ENCODE results near the gene CDKAL1. TPM values are rescaled to one million over a fixed set of nuclear protein-coding genes. Genes with fewer than 3 reads are reported as not detected.

Gene CDKAL1
- total and polyA plus RNA-seq, 8 donors: 3.4 to 36.7 (median 10.4) TPM

- H3K27me3 ChIP-seq: no peaks in the 10 kb centered on the region
- H3K27ac ChIP-seq: no peak overlapping the region
- DNase-seq: no peak
- intact Hi-C loops (cut with DNase I; ENCODE audit: low total_unique reads): no loop called here
- H3K4me1 ChIP-seq: no peaks in the 10 kb centered on the region
- WGBS, 5 donors: 96 to 98% (median 97%) methylated on average over 4 to 5 of the region's 5 CpGs
- no peak for TF ChIP-seq POLR2A (IDR thresholded peaks at IDR 0.05)
- no peak for TF ChIP-seq POLR2AphosphoS5 (IDR thresholded peaks at IDR 0.05)
- TF ChIP-seq CTCF (IDR thresholded peaks at IDR 0.05): no peak
- no peak for TF ChIP-seq EP300 (IDR thresholded peaks at IDR 0.05)
- no peak overlapping the region for H3K4me3 ChIP-seq
- peaks cover 0 to 10% (median 0%) of the 10 kb centered on the region in 4 donors for H3K36me3 ChIP-seq
- H3K9me3 ChIP-seq: peaks cover 4 to 14% (median 9%) of the 10 kb centered on the region in 4 donors
Measured at GRCh38 chr6:20983961-20984360, 449.7 kb downstream of the CDKAL1 start.

- DNase-seq: no peak
- H3K9me3 ChIP-seq: peaks cover 4 to 14% (median 9%) of the 10 kb centered on the region in 4 donors
- intact Hi-C loops (cut with DNase I; ENCODE audit: low total_unique reads): no loop called here
- TF ChIP-seq POLR2A (IDR thresholded peaks at IDR 0.05) (no peak), EP300 (IDR thresholded peaks at IDR 0.05) (no peak), CTCF (IDR thresholded peaks at IDR 0.05) (no peak), POLR2AphosphoS5 (IDR thresholded peaks at IDR 0.05) (no peak)
- no peak overlapping the region for H3K4me3 ChIP-seq
- H3K4me1 ChIP-seq: no peaks in the 10 kb centered on the region
- no peaks in the 10 kb centered on the region for H3K27me3 ChIP-seq
- H3K27ac ChIP-seq: no peak overlapping the region
- H3K36me3 ChIP-seq: peaks cover 0 to 10% (median 0%) of the 10 kb centered on the region in 4 donors
- 88 to 100% (median 94%) methylated on average over 1 of the region's 1 CpG for WGBS, 5 donors
Measured at GRCh38 chr6:20985821-20986220, 451.6 kb downstream of the CDKAL1 start.

GRCh38 chr6:20991910-20992309 lies 457.7 kb downstream of the CDKAL1 start:
- no peak for DNase-seq
- Histone ChIP-seq H3K27me3 (no peaks in the 10 kb centered on the region), H3K4me1 (peaks cover 0 to 12% (median 6%) of the 10 kb centered on the region in 4 donors), H3K36me3 (no peaks in the 10 kb centered on the region), H3K4me3 (no peak overlapping the region), H3K9me3 (no peaks in the 10 kb centered on the region), H3K27ac (no peak overlapping the region)
- intact Hi-C loops (cut with DNase I; ENCODE audit: low total_unique reads): no loop called here
- 66 to 89% (median 85%) methylated on average over 2 of the region's 2 CpGs for WGBS, 5 donors
- TF ChIP-seq CTCF (IDR thresholded peaks at IDR 0.05): no peak

- DNase-seq: peak in 1 of 2 donors; percentile 23
- Histone ChIP-seq H3K27me3 (no peaks in the 10 kb centered on the region), H3K36me3 (peaks cover 0 to 10% (median 0%) of the 10 kb centered on the region in 4 donors), H3K27ac (peak overlapping the region in 1 of 5 donors; percentile 24), H3K4me3 (no peak overlapping the region), H3K9me3 (no peaks in the 10 kb centered on the region), H3K4me1 (peaks cover 8 to 25% (median 14%) of the 10 kb centered on the region in 4 donors)
- WGBS, 5 donors: 36 to 68% (median 58%) methylated on average over 4 of the region's 4 CpGs
- intact Hi-C loops (cut with DNase I; ENCODE audit: low total_unique reads): no loop called here
- TF ChIP-seq CTCF (IDR thresholded peaks at IDR 0.05) (no peak), POLR2A (IDR thresholded peaks at IDR 0.05) (no peak), EP300 (IDR thresholded peaks at IDR 0.05) (no peak), POLR2AphosphoS5 (IDR thresholded peaks at IDR 0.05) (no peak)
Measured at GRCh38 chr6:20996099-20996498, 461.8 kb downstream of the CDKAL1 start.
